CD4-positive, alpha-beta T cell treated with Interleukin-2 at 100 ng/mL for 4 hours (primary cell): ENCODE measurements around the gene CLDN25.

Experiments
- DNase-seq: peaks from one replicate; pipeline ENCODE4 v3.0.0-alpha.2; 2020; ENCODE audit warnings: low spot score

The CLDN25 gene

GRCh38 chr11:113808931-113809330 lies 29.3 kb downstream of the CLDN25 start:
- no peak for DNase-seq

DNA sequence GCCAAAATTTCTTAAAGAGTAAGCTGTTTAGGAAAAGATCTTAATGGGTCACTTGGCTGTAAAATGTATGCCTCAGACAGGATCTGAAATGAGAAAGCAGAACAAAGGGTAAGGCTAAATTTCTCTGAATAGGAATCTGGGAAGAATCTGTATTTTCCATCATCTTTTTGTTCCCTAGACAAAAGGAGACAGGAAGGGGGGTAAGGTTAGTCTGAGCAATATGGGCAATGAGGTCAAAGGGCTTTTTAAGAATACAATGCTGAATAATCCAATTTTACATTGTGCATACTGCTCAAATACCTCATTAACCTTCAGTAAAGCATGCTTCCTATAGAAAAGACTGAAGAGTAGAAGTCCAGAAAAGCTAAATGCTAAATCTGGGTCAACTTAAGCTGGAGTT lies 34.6 kb downstream of the CLDN25 start:
- DNase-seq = no peak

DNA sequence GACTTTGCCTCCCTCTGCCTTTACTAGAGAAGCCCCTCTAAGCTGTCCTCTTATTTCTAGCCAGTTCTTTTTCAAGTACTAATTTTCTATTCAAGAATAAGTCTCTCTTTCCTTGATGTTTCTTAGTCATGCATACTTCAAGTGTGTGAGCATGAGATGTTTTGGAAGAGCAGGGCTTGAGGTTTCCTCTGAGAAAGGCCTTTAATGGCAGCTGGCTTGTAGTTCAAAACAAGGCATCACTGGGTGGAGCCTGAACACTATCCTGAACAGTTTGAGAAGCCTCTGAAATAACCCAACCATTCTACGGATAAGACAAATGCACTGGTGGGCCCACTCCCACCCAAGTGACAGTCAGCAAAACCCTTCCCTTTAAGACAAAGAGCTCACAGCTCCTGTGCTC lies 37.6 kb downstream of the CLDN25 start:
- DNase-seq = no peak

DNA sequence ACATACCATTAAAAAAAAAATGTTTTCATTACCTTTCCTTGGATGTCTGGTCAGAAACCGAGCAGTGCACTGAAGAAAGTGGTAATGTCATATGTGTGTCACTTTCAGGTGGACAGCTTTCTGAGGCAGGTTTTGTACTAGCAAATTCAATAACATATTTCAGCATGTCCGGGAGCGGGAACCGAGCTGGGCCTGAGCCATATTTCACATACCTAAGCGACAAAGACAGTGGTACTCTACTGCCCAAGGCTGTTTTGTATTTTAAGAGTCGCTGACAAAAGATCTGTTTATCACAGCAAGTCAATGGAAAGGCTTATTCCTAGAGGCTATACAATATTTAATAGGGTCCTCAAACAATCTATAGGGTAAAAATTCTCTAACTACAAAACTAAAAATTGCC lies 38.0 kb downstream of the CLDN25 start:
- DNase-seq = no peak

- no peak for DNase-seq
Measured at GRCh38 chr11:113818426-113818825, 38.8 kb downstream of the CLDN25 start.

DNA sequence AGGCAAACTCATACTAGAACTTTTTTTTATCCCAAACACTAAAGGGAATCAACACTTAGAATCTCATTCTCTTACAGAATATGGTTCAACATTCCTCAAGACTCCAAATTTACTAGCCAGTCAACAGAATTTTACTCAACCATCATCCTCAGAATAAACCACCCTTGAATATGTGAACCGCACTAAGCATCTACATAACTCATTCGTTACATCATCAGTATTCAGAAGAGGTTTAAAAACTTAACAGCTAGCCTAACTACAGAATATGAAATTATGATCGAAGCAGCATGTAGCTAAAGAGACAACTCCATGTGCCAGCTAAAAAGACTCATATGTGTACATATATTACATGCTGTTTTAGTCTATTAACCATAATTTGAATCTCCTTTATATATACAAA lies 47.9 kb downstream of the CLDN25 start:
- no peak for DNase-seq

GRCh38 chr11:113828191-113828590 lies 48.6 kb downstream of the CLDN25 start:
- DNase-seq = no peak

DNA sequence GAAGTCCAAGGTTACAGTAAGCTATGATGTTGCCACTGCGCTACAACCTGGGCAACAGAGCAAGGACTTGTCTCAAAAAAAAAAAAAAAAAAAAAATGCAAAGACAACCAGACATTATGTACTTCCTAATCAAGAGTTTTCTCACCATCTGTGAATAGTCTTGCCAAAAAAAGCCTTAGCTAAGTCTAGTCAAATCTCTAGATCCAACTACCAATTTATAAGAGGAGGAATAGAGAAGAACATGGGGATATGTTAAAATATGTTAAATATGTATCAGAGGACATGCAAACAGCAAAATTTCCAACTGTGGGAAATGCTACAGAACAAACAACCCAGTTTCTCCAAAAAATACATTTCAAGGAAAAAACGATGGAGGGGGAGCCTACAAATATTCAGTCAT lies 50.2 kb downstream of the CLDN25 start:
- DNase-seq = no peak
